NCI-H2227 (cell line): ENCODE measurements around the gene VWC2L.
A peak's percentile ranks its signal among the peaks of the same experiment; 100 is the strongest.

Experiments used
- DNase-seq: peaks from one replicate; lab custom pipeline; 2025; ENCODE audit not compliant: unreplicated experiment; lab: John Stamatoyannopoulos, UW

VWC2L gene

DNA sequence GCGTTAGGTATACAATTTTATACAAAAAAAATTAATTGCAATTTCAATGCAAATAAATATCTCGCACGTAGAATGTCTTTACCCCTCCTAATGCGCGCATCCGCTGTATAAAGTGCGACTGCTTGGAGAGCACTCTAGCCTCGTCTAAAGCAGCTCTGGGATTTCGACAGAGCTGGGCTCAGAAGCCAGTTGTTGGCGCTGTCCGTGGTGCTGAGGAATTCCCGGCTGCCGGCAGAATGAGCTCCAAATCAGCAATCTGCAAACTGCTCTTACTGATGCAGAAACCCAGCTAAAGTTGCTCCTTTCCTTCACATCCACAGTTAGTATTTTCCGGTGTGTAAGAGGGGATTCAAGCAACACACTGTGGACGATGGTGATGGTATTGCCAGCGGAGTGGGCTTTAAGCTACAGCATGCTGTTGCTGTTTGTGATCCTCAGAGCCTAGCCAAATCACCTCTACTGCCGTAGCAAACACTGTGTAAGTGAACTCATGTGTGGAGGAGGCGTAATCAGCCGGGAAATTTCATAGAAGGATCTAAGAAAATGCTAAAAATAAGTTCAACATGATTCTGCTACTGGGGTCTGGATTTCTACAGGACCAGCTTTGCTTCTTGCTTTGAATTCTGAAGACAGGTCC is at the start of gene VWC2L:
TSS of gene VWC2L (plus strand) at position 137 of the 637 bp plus-strand sequence. CDS start 3,140 bp downstream, outside the sequence.
- DNase-seq: peak; percentile 47

DNA sequence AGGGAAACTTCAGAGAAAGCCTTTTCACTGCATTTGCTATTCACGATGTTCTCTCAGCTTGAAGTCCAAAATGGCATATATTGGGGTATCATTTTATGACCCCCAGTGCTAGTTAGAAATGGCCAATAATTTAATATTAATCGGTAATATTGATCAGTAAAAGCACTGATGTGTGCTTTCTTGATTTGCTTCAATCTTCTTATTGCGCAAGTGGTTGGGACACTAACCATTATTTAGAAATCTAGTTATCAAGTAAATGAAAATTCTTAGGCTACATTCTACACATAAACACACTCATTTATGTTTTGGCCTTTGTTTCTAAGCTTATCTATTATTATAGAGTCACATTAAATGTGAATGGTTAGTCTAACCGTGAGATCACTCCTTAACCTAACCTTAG is 49.7 kb upstream of the VWC2L start:
- DNase-seq: no peak

DNA sequence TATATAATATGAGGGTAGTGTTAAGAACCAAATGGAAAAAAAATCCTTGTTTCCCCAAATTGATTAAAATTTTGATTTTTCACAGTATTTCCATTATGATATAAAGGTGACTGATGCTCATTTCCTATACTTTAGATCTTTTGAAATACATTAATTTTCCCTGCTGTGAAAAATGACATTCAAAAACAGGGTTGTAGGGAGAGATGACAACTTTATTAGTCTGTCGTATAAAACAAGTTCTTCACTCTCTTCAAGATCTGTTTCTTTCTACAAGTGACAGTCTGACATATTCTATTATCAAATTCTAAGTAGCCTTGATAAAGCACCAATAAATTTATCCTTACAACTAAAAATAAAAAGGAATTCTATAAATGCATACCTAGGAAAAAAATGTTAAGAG is 45.3 kb upstream of the VWC2L start:
- no peak for DNase-seq

DNA sequence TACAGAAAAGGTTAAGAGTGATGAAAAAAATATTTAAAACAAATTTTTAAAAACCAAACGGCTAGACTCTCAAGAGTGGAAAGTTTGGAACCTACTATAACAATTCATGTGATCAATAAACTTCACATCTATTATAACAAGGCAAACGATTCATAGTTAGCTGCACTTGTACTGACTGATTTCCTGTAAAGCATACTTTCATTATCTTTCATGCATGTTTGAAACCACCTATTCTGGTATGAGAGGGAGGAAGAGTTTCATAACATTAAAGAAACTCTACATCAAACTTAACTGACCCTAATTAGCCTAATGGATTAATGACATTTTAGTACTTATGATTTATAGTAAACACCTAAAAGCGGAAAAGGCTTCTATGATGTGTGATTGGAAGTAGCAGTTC is 43.7 kb upstream of the VWC2L start:
- no peak for DNase-seq

DNA sequence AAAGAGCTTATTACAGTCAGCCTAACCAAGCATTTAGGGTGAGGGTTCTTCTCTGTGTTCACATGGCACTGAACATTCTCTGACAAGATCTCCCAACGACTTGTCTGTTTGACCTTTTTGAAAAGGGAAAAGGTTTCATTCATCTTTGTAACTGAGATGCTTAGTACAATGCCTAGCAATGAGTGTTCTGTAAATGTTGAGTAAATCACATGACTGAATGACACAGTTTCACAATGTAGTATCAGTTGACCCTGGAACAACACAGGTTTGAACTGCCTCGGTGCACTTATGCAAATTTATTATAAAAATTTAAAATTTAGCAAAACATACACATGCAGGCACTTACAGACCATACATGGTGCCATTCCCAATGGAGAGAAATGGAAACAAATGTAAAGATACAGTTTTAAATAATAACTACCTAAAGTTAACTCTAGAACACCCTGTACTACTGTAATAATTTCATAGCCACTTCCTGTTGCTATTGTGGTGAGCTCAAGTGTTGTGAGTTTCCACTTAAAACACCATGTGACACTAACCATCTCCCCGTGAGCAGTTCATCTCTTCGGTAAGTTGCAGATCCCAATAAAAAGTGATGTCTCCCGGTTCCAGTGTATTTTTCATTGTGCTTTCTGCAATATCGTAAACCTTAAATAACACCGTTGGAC is 34.1 kb upstream of the VWC2L start:
- no peak for DNase-seq

DNA sequence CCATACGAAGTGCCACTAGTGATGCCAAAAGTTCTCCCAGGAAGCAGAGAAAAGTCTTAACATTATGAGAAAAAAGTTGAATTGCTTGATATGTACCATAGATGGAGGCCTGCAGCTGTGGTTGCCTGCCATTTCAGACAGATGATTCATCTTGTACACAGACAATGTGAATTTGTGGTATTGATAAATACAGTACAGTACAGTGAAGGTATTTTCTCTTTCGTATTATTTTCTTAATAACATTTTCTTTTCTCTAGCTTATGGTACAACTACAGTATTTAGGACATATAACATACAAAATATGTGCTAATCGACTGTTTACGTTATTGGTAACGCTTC is 33.6 kb upstream of the VWC2L start:
- DNase-seq: no peak

DNA sequence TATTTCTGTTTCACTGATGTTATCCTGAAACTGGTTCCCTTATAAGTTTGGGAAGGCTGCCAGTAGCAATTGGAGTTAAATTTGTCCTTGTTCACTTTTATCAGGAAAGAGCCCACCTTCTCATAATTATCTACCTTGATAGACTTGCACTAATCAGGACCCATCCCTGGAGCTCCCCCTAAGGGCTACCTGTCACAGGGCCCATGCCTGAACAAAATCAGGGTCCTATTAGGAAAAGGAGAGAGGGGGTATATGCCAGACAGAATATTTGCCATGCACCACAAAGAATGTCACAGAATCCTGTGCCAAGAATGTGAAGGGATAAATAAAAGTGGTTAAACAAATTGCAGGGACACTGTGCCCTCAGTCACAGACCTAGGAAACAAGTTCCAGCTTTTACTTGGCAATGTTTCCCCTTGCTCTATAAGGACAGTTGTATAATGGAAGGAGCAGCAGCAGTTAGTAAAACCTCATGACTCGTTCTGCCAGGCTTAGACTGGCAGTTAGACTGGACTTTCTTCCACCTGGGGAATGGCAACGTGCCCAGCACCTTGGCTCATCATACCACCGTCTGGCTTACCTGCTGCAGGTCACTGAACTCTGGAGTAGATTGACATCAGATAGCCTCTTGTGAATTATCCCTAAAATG is 32.3 kb upstream of the VWC2L start:
- no peak for DNase-seq

DNA sequence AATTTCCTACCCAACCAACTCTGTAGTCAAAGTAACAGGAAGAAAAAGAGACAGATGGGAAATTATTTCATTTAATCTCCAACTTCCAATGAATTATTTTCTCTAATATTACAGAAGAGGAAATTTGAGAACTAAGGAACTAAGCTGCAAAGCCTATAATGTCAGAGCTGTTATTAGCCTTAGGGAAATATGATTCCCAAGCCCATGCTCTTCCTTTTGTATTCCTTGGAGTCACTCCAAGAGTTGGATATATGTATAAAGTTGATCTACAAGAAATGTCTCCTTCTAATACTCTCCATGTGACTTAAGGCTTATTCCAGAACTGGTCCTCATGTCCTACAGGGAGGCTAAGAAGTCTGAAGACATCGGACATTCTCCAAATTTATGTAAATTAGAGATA is 31.6 kb upstream of the VWC2L start:
- no peak for DNase-seq

DNA sequence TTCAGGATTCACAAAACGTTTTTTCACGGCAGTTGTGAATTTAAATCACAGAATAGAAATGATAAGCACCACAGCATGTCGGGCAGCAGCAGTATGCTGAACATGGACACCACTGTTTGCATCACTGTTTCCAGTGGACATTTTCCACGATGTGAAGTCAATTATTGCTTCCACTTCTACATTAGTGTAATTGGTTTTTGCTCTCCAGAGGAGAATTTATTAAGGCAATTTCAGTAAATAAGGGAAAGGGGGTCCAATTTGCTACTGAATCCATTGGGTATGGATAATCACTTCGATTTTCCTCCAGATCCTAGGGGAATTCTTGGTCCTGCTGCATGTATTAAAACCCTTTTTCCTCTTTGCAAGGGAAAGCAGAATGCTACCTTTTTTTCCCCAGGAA is 30.2 kb upstream of the VWC2L start:
- DNase-seq: no peak

DNA sequence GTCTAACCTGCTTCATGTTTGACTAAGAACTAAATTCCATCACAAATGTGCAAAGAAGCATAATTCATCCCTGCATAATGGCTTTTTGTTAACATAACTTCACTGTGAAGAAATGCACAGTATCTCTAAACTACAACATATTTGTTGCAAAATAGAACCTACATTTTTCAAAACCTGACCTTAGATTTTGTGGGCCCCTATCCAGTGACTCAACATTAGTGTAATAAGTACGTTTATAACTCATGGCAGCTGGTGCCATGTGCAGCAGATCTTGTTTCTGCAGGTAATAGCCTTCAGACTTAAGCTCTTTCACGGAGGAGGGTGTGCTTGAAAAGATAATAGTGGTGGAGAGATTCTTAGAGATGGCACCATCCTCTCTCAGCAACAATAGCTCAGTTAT is 28.6 kb upstream of the VWC2L start:
- DNase-seq: no peak

DNA sequence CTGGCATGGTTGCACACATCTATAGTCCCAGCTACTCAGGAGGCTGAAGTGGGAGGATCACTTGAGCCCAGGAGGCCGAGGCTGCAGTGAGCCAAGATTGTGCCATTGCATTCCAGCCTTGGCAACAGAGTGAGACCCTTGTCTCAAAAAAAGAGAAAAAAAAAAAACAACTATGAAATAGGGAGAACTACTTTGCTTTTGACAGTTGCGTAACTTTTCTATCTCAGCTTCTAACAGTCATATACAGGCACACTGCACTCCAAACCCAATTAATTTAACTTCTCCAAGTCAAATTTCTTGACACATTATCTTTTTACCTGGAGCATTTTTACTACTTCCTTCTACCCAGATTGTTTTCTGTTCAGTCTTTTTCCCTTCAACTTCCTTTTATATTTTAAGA is 24.1 kb upstream of the VWC2L start:
- DNase-seq: no peak

DNA sequence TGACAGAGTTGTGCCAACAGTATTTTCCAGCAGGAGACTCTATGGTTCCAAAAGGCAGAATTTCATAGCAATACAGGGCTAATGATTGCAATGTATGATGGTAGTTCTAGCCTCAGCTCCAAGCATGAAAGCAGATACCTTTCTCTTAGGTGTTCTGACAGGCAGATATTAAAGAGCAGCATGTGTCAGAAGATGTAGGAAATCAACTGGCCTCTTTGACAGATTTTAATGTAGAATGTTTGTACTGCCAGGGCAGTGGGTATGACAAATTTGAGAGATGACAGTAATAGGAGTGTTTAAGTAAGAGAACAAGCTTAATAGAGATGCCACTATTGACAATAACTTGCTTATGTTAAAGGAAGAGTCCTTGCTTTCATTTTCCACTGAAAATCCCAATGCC is 21.5 kb upstream of the VWC2L start:
- DNase-seq: no peak

DNA sequence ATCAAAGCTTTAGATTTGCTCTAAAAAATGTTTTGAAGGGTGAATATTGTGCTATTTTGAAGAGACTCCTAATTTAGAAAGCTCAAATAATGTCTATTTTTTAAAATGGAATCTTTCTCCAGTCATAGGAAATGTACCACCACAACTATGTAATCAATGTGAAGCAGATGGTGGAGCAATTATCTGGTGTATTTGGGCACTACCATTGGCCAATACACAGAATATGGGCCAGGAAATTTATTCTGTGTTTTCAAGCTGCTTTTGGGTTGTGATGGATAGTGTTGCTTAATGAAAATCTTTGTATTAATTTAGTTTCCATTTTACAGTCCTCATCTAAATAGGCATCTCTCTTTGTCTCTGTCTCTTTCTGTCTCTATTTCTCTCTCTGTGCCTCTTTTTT is 17.1 kb upstream of the VWC2L start:
- no peak for DNase-seq

DNA sequence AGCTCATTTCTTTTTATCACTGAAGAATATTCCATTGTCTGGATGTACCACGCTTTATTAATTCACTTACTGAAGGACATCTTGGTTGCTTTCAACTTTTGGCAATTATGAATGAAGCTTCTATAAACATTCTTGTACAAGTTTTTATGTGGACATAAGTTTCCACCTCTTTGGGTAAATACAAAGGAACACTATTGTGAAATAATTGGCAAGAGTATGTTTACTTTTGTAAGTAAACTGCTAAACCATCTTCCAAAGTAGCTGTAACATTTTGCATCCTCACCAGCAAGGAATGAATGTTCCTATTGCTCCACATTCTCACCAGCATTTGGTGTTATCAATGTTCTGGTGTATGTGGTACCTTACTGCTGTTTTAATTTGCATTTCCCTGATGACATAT is 15.8 kb upstream of the VWC2L start:
- DNase-seq: no peak

DNA sequence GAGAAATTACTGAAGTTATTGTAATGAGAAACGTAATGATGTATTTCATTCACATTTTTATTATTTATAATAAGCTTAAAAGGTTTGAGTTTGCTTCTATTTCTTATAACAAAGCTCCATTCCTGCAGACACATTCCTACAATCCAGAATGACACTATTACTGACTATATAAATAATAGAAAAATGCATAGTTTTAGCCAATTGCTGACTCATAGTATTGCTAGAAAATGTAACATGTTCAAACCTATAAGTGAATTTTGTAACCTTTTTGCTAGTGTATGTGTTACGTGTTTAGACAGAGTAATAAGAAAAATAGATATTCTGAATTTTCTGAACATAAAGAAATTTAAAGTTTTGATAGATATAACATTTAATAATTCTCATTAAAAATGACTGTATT is 9.3 kb upstream of the VWC2L start:
- no peak for DNase-seq

DNA sequence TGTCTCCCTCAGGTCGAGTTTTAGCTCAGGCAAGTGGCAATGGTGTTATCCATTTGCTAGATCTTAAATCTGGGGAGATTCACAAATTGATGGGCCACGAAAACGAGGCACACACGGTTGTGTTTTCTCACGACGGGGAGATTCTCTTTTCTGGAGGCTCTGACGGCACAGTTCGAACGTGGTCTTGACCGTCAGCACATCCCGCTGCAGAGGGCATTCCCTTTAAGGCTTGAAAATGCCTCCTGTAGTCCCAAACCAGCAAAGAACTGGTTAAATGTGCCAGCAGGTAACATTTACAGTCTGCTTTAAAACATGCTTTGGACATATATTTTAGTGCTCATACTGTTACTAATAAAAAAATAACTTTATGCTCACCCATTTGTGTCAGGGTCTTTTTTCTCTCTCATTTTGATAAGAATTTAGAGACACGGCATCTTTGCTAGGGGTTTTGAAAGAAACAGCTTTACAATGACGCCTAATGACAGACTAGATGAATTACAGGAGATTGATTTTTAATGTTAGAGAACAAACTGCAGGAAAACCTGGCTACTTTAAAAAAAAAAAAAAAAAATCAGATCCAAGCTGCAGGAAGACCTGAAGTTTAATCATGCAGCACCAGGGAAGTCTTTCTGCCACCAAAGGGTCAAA is 602 bp upstream of the VWC2L start:
- no peak for DNase-seq

DNA sequence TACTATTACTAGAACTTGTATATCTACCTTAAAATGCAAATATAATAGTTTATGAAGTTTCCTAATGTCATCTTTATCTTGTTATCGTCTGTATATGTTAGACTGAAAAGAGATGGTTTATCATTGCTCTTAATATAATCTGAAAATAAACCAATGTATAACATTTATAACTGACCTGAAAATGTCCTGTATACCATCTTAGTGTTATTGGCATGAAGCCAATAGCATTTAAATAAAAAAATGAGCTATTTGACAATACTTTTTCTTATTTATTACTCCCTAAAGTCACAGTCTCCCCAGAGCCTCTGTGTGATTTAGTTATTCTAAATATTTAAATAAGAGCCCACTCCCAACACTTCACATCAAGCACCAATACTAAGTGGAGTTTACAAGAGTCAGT is 1.8 kb downstream of the VWC2L start:
- DNase-seq: no peak

DNA sequence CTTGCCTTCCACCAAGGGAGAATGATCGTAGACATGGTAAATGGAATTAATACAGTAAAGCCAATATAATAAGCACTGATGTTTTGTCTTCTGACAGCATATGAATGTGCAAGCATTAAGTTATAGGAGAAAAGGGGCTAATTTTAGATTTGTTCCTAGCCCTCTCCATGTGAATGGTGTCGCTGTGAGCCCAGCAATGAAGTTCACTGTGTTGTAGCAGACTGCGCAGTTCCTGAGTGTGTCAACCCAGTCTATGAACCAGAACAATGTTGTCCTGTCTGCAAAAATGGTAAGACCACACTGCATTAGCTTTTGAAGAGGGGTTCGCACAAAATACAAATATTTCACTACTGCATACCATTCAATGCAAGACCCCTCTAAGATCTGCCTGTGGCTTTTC is 25.6 kb downstream of the VWC2L start:
- DNase-seq: no peak

DNA sequence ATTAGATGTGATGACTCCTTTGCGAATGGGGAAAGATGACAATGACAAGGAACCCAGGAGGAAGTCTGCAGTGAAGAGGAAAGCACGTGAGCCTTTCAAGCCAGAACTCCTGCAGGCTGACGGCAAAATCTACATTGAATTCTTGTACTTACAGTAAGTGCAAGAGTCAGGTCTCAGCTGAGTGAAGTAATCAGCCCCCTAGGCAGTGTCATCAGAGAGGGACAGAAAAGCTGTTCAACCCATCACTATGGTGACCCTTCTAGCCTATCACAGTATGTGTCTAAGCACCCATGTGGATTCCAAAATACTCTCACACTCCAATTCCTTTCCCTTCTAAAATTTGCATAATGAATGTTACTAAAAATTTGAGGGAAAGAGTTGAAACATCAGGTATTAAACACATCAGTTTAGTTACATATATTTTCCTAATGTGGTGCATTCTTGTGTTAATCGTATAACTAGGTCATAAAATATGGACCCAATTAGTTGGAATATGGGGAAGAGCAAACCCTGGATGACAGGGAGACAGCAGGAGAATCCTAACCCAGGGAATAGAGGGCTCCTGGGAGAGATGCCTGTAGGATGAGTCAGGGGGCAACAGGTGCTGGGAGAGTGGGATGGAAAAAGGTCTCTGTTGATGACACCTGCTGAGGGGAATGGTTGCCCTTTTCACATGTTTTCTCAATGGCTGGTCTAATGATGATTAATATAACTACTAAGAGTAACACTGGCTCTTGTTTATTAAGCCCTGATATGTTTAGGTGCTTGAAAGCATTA is 39.5 kb downstream of the VWC2L start:
- no peak for DNase-seq

DNA sequence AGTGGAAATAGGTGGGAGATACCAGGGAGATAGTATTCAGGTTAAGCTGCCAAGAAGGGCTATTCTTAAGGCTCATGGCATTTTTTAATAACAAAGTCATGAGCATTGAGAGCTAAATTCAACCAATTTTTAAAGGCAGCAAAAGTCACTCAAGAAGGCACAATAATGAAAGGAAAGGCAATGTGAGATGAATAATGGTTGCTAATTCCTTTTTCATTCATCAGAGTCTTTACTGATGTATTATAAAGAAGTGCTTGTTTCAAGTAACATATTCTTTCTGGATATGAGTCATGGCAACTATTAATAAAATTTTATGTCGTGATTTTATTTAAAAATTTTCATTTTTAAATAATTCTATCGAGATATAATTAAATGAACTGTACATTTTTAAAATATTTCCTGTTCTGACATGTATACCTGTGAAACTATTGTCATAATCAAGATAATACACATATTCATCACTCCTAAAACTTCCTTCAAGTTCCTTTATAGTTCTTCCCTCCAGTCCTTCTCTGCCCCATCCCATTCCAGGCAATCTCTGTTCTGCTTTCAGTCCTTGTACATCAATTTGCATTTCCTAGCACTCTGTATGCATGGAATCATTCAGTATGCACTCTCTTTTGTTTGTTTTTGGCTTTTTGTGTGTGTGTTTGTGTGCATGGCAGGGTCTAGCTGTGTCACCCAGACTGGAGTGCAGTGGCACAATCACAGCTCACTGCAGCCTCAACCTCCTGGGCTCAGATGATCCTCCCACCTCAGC is 40.8 kb downstream of the VWC2L start:
- no peak for DNase-seq
